Tibial artery (tissue), 4 donors: ENCODE data around the gene KCNJ16.

ENCODE experiments used
- DNase-seq, 2 donors: peaks; one replicate each; pipeline ENCODE4 v3.0.0-alpha.2; 2019
- H3K27ac ChIP-seq, 2 donors: fragments of 200-600 bp; sonication (generic) in 1 of 2; 1 replicate in 1 of 2; 2 replicates in 1 of 2; pipeline ENCODE4 v1.5.1; 2018 to 2019; ENCODE audit warnings: mild to moderate bottlenecking in 1 of 2
- H3K27me3 ChIP-seq, 2 donors: fragments of 200-600 bp; sonication (generic) in 1 of 2; one replicate each; pipeline versions ENCODE4 v1.5.1 to v1.6.0; 2016 to 2019
- H3K36me3 ChIP-seq, 3 donors: fragments of 200-600 bp; sonication (generic) in 2 of 3; one replicate each; pipeline ENCODE4 v1.5.1; 2016 to 2019; ENCODE audit warnings: mild to moderate bottlenecking in 2 of 3
- H3K4me1 ChIP-seq, 4 donors: fragments of 200-600 bp; sonication (generic) in 2 of 4; 1 replicate in 3 of 4; 2 replicates in 1 of 4; pipeline ENCODE4 v1.5.1; 2016 to 2019
- H3K4me3 ChIP-seq, 2 donors: fragments of 200-600 bp; sonication (generic) in 1 of 2; 1 replicate in 1 of 2; 2 replicates in 1 of 2; pipeline ENCODE4 v1.5.1; 2018 to 2019; ENCODE audit warnings: mild to moderate bottlenecking in 2 of 2
- H3K9me3 ChIP-seq, 3 donors: fragments of 200-600 bp; sonication (generic) in 1 of 3; one replicate each; pipeline ENCODE4 v1.5.1; 2016 to 2019
- intact Hi-C: fragments of 100-400 bp; cut with DNase I; formaldehyde crosslinking; loops from one replicate; pipeline ENCODE4 v1.15.0; 2023; ENCODE audit warnings: low total_unique reads
- TF ChIP-seq, protein P1 (sequence below), 2 experiments: fragments of 200-600 bp in 1 of 2; fragments of 450-650 bp in 1 of 2; IDR thresholded peaks; one replicate each; pipeline ENCODE4 v1.5.1; 2017 to 2019; ENCODE audit warnings: antibody characterized with exemption in 2 of 2, mild to moderate bottlenecking in 1 of 2, moderate library complexity in 1 of 2

The KCNJ16 gene

DNA sequence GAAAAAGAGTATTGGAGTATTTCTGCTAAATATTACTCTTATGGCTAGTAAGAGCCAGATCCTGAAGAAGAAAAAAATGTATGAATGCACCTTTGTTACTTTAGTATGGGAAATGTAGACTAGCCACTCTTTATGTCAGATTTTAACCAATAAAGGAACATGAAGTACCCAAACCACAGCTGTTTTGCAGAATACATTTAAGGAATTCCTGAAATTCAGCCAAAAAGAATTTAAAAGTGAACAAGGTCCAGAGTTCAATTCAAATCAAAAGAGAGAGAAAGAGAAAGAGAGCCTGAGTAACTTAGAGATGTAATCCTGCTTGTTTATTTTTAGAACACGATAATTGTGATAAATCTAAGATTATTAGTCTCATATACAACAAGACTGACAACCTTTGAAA is 1.2 kb downstream of the KCNJ16 start:
- H3K27me3 ChIP-seq, result no peaks in the 10 kb centered on the region
- intact Hi-C loops, result no loop called here
- H3K36me3 ChIP-seq, result no peaks in the 10 kb centered on the region
- H3K4me3 ChIP-seq, result no peak overlapping the region
- no peak overlapping the region for H3K27ac ChIP-seq
- H3K9me3 ChIP-seq, result no peaks in the 10 kb centered on the region
- DNase-seq, result no peak
- H3K4me1 ChIP-seq, result no peaks in the 10 kb centered on the region
- TF ChIP-seq, protein P1, sequence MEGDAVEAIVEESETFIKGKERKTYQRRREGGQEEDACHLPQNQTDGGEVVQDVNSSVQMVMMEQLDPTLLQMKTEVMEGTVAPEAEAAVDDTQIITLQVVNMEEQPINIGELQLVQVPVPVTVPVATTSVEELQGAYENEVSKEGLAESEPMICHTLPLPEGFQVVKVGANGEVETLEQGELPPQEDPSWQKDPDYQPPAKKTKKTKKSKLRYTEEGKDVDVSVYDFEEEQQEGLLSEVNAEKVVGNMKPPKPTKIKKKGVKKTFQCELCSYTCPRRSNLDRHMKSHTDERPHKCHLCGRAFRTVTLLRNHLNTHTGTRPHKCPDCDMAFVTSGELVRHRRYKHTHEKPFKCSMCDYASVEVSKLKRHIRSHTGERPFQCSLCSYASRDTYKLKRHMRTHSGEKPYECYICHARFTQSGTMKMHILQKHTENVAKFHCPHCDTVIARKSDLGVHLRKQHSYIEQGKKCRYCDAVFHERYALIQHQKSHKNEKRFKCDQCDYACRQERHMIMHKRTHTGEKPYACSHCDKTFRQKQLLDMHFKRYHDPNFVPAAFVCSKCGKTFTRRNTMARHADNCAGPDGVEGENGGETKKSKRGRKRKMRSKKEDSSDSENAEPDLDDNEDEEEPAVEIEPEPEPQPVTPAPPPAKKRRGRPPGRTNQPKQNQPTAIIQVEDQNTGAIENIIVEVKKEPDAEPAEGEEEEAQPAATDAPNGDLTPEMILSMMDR (IDR thresholded peaks at IDR 0.05), result no peak

DNA sequence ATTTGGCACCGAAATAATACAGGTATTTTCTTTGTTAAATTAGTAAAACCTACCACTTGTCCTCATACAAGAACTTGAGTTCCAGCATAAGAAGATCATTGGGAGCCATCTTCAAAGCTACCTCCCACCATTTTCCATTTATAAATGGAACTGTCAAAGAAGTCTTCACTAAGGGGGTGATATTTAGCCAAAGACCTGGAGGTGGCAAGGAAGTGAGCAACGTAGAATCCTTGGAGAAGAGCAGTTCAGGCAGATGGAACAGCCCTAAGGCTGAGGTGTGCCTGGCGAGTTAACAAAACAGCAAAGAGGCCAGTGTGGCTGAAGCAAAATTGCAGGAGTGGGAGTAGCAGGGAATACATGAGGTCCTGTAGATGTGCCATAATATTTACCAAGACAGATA is 1.8 kb downstream of the KCNJ16 start:
- intact Hi-C loops, result no loop called here
- no peak overlapping the region for H3K4me3 ChIP-seq

DNA sequence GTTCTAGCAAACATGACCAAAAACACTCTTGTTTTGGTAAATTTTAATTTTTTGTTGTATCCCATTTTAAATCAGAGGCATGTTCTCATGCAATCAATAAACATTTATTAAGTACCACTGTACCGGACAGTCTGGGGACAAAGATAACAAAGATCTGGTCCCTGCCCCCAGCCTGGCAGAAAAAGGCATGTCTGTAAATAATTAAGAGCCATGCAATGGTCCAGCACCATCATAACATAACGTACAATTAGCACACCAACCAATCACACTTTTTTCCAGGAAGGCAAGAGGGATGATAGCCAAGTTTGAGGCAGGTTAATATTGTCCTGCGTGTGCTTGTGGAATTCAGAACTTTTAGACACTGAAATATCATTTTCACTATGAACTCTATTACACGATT is 3.5 kb downstream of the KCNJ16 start:
- Histone ChIP-seq H3K27me3 (no peaks in the 10 kb centered on the region), H3K4me3 (no peak overlapping the region), H3K9me3 (no peaks in the 10 kb centered on the region), H3K36me3 (no peaks in the 10 kb centered on the region), H3K27ac (no peak overlapping the region), H3K4me1 (no peaks in the 10 kb centered on the region)
- intact Hi-C loops, result no loop called here
- TF ChIP-seq, protein P1 (IDR thresholded peaks at IDR 0.05), result no peak
- no peak for DNase-seq

More for the DNA sequence above, 1.8 kb downstream of the KCNJ16 start:
- TF ChIP-seq, protein P1 (IDR thresholded peaks at IDR 0.05), result no peak
- Histone ChIP-seq H3K27me3 (no peaks in the 10 kb centered on the region), H3K36me3 (no peaks in the 10 kb centered on the region), H3K4me1 (no peaks in the 10 kb centered on the region), H3K27ac (no peak overlapping the region), H3K9me3 (no peaks in the 10 kb centered on the region)
- no peak for DNase-seq

DNA sequence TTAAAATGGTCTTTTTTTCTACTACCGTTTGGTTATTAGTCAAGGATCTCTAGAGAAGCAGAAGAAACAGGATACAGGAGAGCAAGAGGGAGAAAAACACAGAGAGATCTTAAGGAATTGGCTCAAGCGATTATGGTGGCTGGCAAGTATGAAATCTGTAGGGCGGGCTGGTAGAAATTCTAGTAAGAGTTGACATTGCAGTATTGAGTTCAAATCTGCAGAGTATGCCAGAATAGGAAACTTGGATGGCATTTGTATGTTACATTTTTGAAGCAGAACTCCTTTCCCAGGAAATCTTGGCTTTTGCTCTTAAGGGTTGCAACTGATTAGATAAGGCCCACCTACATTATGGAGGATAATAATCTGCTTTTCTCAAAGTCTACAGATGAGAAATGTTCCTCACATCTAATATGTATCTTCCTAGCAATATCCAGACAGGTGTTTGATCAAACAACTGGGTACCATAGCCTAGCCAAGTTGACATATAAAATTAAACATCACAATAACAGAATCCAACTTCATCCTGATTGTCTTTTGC is 4.0 kb downstream of the KCNJ16 start:
- no peaks in the 10 kb centered on the region for H3K4me1 ChIP-seq
- intact Hi-C loops, result no loop called here
- no peaks in the 10 kb centered on the region for H3K9me3 ChIP-seq
- TF ChIP-seq, protein P1 (IDR thresholded peaks at IDR 0.05), result no peak
- no peak overlapping the region for H3K4me3 ChIP-seq
- H3K27me3 ChIP-seq, result no peaks in the 10 kb centered on the region
- H3K27ac ChIP-seq, result no peak overlapping the region
- H3K36me3 ChIP-seq, result no peaks in the 10 kb centered on the region
- DNase-seq, result no peak

DNA sequence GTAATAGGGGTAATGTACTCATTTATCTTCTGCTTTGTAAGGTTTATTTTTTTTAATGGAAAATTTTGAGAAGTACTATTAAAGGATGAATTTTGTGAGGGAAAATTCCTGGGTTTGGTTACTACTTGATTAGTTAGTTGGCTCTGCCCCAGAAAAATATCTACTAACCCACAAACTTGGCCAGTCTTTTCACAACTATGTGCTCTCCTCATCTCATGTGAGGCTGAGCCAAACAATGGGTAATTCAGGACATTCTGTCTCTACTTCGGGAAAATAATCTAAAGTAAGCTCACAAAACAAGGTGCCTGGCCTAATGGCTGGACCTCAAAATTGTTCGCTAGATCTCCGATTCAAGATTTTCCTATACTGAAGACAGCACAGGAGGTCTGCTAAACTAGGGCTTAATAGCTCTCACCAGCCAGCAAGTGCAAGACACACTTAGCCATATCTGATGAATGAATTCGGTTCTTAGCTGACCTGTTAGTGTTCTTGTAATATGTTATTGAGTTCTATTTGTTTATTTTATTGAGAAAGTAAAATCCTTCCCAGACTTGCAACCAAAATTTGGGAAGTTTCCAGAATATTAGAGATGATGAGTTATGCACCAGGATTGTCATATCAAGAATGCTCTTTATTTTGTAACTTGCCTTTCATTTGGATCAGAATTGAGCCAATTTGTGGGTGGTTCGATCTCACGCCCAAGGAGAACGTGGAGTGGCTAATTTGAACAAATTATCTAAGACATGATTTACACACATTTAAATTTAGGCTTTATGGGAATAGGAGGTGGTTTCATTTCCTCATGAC is 5.7 kb downstream of the KCNJ16 start:
- Histone ChIP-seq H3K27me3 (no peaks in the 10 kb centered on the region), H3K27ac (no peak overlapping the region), H3K36me3 (no peaks in the 10 kb centered on the region), H3K9me3 (no peaks in the 10 kb centered on the region), H3K4me3 (no peak overlapping the region), H3K4me1 (no peaks in the 10 kb centered on the region)
- intact Hi-C loops, result no loop called here
- TF ChIP-seq, protein P1 (IDR thresholded peaks at IDR 0.05), result no peak
- no peak for DNase-seq
